Esophagus muscularis mucosa (tissue), 4 donors: ENCODE measurements around the gene ERICH6. TPM values are rescaled to one million over a fixed set of nuclear protein-coding genes. Genes with fewer than 3 reads are reported as not detected.

ENCODE experiments used
- DNase-seq: peaks from one replicate; pipeline ENCODE4 v3.0.0-alpha.2; 2017; ENCODE audit errors: extremely low spot score
- H3K27ac ChIP-seq, 4 donors: fragments of 200-600 bp; sonication (generic); replicated peaks in 1 of 4; 1 replicate in 3 of 4; 2 replicates in 1 of 4; pipeline ENCODE4 v1.5.1; 2016 to 2019; ENCODE audit warnings: mild to moderate bottlenecking in 1 of 4
- H3K27me3 ChIP-seq, 4 donors: fragments of 200-600 bp; sonication (generic); one replicate each; pipeline versions ENCODE4 v1.5.1 to v1.6.0; 2016 to 2019
- H3K36me3 ChIP-seq, 4 donors: fragments of 200-600 bp; sonication (generic); one replicate each; pipeline ENCODE4 v1.5.1; 2016 to 2019
- H3K4me1 ChIP-seq, 4 donors: fragments of 200-600 bp; sonication (generic); one replicate each; pipeline ENCODE4 v1.5.1; 2016 to 2019
- H3K4me3 ChIP-seq, 4 donors: fragments of 200-600 bp; sonication (generic); 1 replicate in 2 of 4; 2 replicates in 2 of 4; pipeline ENCODE4 v1.5.1; 2016 to 2019; ENCODE audit warnings: mild to moderate bottlenecking in 4 of 4, moderate library complexity in 1 of 4
- H3K9me3 ChIP-seq, 4 donors: fragments of 200-600 bp; sonication (generic); 1 replicate in 3 of 4; 2 replicates in 1 of 4; pipeline ENCODE4 v1.5.1; 2016 to 2019
- CTCF ChIP-seq, 3 experiments: fragments of 200-600 bp in 2 of 3; fragments of 450-650 bp in 1 of 3; sonication (generic) in 2 of 3; IDR thresholded peaks; one replicate each; pipeline ENCODE4 v1.5.1; 2017 to 2019; ENCODE audit warnings: antibody characterized with exemption in 3 of 3, mild to moderate bottlenecking in 2 of 3, moderate library complexity in 1 of 3
- EP300 ChIP-seq: sonication (generic); formaldehyde crosslinking; IDR thresholded peaks from one replicate; pipeline ENCODE4 v1.6.1; 2017; ENCODE audit warnings: antibody characterized with exemption
- POLR2A ChIP-seq: fragments of 450-650 bp; IDR thresholded peaks from one replicate; pipeline ENCODE4 v1.6.1; 2017; ENCODE audit warnings: antibody characterized with exemption, moderate library complexity, mild to moderate bottlenecking, low read depth
- POLR2AphosphoS5 ChIP-seq, 2 donors: sonication (generic); formaldehyde crosslinking; IDR thresholded peaks; one replicate each; pipeline ENCODE4 v1.6.1; 2017; ENCODE audit warnings: antibody characterized with exemption in 2 of 2
- WGBS: methylation state at CpG from one replicate; pipeline ENCODE4 v1.1.5; 2018; 5-methylcytosine and 5-hydroxymethylcytosine counted together
- intact Hi-C: fragments of 100-400 bp; cut with DNase I; formaldehyde crosslinking; loops from one replicate; pipeline ENCODE4 v1.15.1; 2023
- total RNA-seq, 4 donors: library from RNA; depleted of rRNA; stranded (reverse); fragments of >200 nt; gene quantifications; one replicate each; pipeline versions ENCODE4 v1.1.0 to v1.2.1, GENCODE V29; 2016

Gene ERICH6
- total RNA-seq, 4 donors from 2014 or later: not detected

GRCh38 chr3:150734795-150735119 lies 31.0 kb upstream of the ERICH6 start:
- intact Hi-C loops: no loop called here
- Histone ChIP-seq H3K9me3 (no peaks in the 10 kb centered on the region), H3K36me3 (no peaks in the 10 kb centered on the region), H3K4me1 (peaks cover 0 to 21% (median 4%) of the 10 kb centered on the region in 4 donors), H3K4me3 (no peak overlapping the region), H3K27me3 (no peaks in the 10 kb centered on the region), H3K27ac (no peak overlapping the region)
- DNase-seq: no peak
- 67% methylated on average over 1 of the region's 1 CpG for WGBS
- no peak for TF ChIP-seq EP300
- no peak for TF ChIP-seq POLR2AphosphoS5 (IDR thresholded peaks at IDR 0.05)
- no peak for TF ChIP-seq CTCF (IDR thresholded peaks at IDR 0.05)
- no peak for TF ChIP-seq POLR2A

- H3K4me3 ChIP-seq: no peak overlapping the region
- DNase-seq: no peak
- TF ChIP-seq POLR2A (no peak), EP300 (no peak), POLR2AphosphoS5 (IDR thresholded peaks at IDR 0.05) (no peak), CTCF (IDR thresholded peaks at IDR 0.05) (no peak)
- 88% methylated on average over 9 of the region's 9 CpGs for WGBS
- H3K9me3 ChIP-seq: no peaks in the 10 kb centered on the region
- H3K27ac ChIP-seq: no peak overlapping the region
- peaks cover 0 to 21% (median 4%) of the 10 kb centered on the region in 4 donors for H3K4me1 ChIP-seq
- H3K36me3 ChIP-seq: no peaks in the 10 kb centered on the region
- intact Hi-C loops: no loop called here
- no peaks in the 10 kb centered on the region for H3K27me3 ChIP-seq
Observed at GRCh38 chr3:150733936-150734794, 30.4 kb upstream of the ERICH6 start.

GRCh38 chr3:150733373-150733935 lies 29.7 kb upstream of the ERICH6 start:
- Histone ChIP-seq H3K27ac (no peak overlapping the region), H3K36me3 (no peaks in the 10 kb centered on the region), H3K9me3 (no peaks in the 10 kb centered on the region), H3K4me3 (no peak overlapping the region), H3K27me3 (no peaks in the 10 kb centered on the region), H3K4me1 (peaks cover 0 to 19% (median 4%) of the 10 kb centered on the region in 4 donors)
- TF ChIP-seq POLR2AphosphoS5 (IDR thresholded peaks at IDR 0.05) (no peak), EP300 (no peak), POLR2A (no peak), CTCF (IDR thresholded peaks at IDR 0.05) (no peak)
- 76% methylated on average over 8 of the region's 8 CpGs for WGBS
- DNase-seq: no peak
- intact Hi-C loops: no loop called here

GRCh38 chr3:150729682-150730360 lies 26.1 kb upstream of the ERICH6 start:
- Histone ChIP-seq H3K4me3 (no peak overlapping the region), H3K27me3 (no peaks in the 10 kb centered on the region), H3K36me3 (no peaks in the 10 kb centered on the region), H3K27ac (no peak overlapping the region), H3K4me1 (peaks cover 0 to 3% (median 0%) of the 10 kb centered on the region in 4 donors), H3K9me3 (no peaks in the 10 kb centered on the region)
- over 99% methylated on average over 9 of the region's 9 CpGs for WGBS
- intact Hi-C loops: no loop called here
- no peak for DNase-seq
- TF ChIP-seq EP300: no peak
- TF ChIP-seq CTCF (IDR thresholded peaks at IDR 0.05): no peak
- TF ChIP-seq POLR2A: no peak
- no peak for TF ChIP-seq POLR2AphosphoS5 (IDR thresholded peaks at IDR 0.05)
